Measurements from ENCODE around the gene FAM83C. TPM values are rescaled to one million over a fixed set of nuclear protein-coding genes. Genes with fewer than 3 reads are reported as not detected.
"Not testable (repeated sequence)": the region's sequence is repeated elsewhere in the genome, so short reads cannot be mapped to it uniquely, and the experiment has no call there.

FAM83C gene
- polyA plus RNA-seq, 6 donors from 2014 or later, result not detected

DNA sequence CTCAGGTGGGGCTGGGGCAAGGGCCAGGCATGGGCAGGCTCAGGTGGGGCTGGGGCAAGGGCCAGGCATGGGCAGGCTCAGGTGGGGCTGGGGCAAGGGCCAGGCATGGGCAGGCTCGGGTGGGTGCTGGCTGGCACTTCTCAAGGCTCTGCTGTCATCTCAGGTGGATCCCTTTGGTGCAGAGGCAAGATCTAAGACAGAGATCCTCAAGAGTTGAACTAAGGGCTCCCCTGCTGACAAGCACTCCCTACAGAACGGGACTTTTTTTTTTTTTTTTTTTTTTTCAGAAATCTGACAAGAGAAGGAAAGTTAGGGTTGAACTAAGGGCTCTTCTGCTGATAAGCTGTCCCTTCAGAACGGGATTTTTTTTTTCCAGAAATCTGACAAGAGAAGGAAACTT lies 39.2 kb downstream of the FAM83C start:
- peaks cover 21 to 24% (median 23%) of the 10 kb centered on the region in 3 donors for H3K4me1 Mint-ChIP-seq
- H3K4me3 Mint-ChIP-seq, result no peak overlapping the region
- peak overlapping the region in 1 of 6 donors; percentile 74 for H3K27ac Mint-ChIP-seq
- no peaks in the 10 kb centered on the region for H3K27me3 Mint-ChIP-seq
- DNase-seq (no peak), ATAC-seq (ENCODE audit: low read depth in 2 of 2) (no peak)
- no peaks in the 10 kb centered on the region for H3K9me3 Mint-ChIP-seq
- no peaks in the 10 kb centered on the region for H3K36me3 Mint-ChIP-seq

DNA sequence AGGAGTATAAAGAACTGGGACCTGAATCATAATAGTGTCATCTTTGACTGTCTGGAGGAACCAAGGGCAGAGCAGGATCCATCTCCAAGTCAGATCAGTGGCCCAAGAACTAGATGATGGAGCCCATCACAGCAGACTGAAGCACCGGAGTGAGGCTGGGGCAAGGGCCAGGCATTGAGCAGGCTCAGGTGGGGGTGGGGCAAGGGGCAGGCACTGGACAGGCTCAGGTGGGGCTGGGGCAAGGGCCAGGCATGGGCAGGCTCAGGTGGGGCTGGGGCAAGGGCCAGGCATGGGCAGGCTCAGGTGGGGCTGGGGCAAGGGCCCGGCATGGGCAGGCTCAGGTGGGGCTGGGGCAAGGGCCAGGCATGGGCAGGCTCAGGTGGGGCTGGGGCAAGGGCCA lies 39.6 kb downstream of the FAM83C start:
- H3K27ac Mint-ChIP-seq, result peak overlapping the region in 5 of 6 donors; percentile 75 to 97 (median 88)
- not testable (repeated sequence) for H3K4me3 Mint-ChIP-seq; ATAC-seq (ENCODE audit: low read depth in 2 of 2); DNase-seq; H3K36me3 Mint-ChIP-seq; H3K9me3 Mint-ChIP-seq; H3K27me3 Mint-ChIP-seq
- H3K4me1 Mint-ChIP-seq, result peaks cover 21 to 24% (median 23%) of the 10 kb centered on the region in 3 donors

DNA sequence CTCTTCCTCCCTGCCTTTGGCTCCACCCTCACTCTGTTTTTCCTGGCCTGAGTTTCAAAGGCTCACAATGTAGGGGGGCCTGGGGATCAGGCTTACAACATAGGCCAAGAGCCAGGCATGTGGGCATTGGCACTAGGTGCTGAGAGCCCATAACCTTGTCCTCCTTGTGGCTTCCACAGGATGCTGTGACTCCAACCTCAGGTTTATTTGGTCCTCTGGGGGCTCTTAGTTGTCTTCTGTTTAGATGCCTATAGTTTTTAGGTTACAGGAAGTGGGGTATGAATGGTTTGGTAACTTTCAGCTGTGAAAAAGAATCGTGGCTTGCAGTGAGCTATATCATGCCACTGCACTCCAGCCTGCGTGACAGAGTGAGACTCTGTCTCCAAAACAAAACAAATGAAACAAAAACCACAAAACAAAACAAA lies 40.2 kb downstream of the FAM83C start:
- H3K9me3 Mint-ChIP-seq, result no peaks in the 10 kb centered on the region
- H3K4me3 Mint-ChIP-seq, result peak overlapping the region in 2 of 8 donors; percentile 15 to 76
- H3K27me3 Mint-ChIP-seq, result no peaks in the 10 kb centered on the region
- H3K36me3 Mint-ChIP-seq, result no peaks in the 10 kb centered on the region
- peaks cover 23 to 24% (median 23%) of the 10 kb centered on the region in 3 donors for H3K4me1 Mint-ChIP-seq
- DNase-seq (no peak), ATAC-seq (ENCODE audit: low read depth in 2 of 2) (peak; percentile 67 to 71)
- peak overlapping the region; percentile 24 to 97 (median 87) for H3K27ac Mint-ChIP-seq

DNA sequence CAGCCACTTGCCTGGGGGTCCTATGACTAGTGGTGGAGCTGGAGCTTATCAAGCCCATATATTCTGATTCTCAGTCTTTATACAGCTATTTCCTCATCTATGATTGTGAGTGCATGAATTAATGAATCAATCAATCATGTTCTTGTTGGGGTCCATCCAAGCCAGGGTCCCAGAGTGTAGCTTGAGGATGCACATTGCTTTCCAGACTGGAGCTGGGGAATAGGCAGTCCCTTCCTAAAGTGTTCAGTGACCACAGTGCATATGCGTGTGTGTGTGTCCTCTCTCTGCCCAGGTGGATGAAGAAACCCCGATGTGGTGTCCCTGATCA lies 40.6 kb downstream of the FAM83C start:
- Mint-ChIP-seq H3K4me1 (peaks cover 23 to 24% (median 23%) of the 10 kb centered on the region in 3 donors), H3K36me3 (no peaks in the 10 kb centered on the region), H3K27me3 (no peaks in the 10 kb centered on the region), H3K9me3 (no peaks in the 10 kb centered on the region), H3K27ac (peak overlapping the region in 5 of 6 donors; percentile 21 to 75 (median 33)), H3K4me3 (peak overlapping the region in 2 of 8 donors; percentile 11 to 76)
- ATAC-seq (ENCODE audit: low read depth in 2 of 2) (no peak), DNase-seq (no peak)

DNA sequence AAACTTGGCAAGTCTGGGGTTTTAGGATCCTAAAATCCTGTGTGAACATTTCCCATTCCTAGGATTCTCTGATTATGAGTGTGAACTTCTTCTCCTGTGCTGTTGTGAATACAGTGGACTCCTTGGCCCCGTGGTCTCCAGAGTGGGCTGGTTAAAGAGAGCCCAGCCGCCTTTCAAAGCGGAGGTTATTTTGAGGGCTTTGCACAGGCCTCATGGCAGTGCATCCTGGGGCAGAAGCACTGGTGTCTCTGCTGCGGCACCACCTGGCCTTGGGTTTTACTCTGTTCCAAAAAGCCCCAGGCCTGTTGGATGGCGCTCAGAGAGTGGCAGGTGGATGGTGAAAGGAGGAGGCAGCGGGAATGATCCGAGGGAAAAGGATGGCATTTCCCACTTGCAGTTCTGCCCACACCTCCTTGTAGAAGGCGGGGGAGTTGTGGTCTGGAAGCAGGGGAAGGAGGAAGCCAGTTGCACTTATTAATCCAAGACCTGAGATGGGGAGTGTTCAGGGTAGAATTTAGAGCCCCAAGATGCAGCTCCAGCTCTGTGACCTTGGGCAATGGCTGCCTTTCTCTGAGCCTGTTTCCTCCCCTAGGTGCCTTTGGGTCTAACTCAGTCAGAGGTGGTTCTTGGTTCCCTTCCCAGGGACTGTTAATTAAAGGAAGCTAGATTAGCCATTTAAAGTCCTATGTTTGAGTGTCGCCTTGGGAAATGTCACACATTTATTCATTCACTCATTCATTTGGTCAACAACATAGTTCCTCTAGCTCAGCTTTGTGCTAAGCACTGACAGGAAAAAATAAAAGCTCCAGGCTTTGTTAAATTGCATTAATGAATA lies 43.4 kb downstream of the FAM83C start:
- peaks cover 23 to 24% (median 23%) of the 10 kb centered on the region in 3 donors for H3K4me1 Mint-ChIP-seq
- no peak overlapping the region for H3K4me3 Mint-ChIP-seq
- H3K27me3 Mint-ChIP-seq, result no peaks in the 10 kb centered on the region
- DNase-seq (no peak), ATAC-seq (ENCODE audit: low read depth in 2 of 2) (no peak)
- no peaks in the 10 kb centered on the region for H3K9me3 Mint-ChIP-seq
- no peak overlapping the region for H3K27ac Mint-ChIP-seq
- no peaks in the 10 kb centered on the region for H3K36me3 Mint-ChIP-seq

DNA sequence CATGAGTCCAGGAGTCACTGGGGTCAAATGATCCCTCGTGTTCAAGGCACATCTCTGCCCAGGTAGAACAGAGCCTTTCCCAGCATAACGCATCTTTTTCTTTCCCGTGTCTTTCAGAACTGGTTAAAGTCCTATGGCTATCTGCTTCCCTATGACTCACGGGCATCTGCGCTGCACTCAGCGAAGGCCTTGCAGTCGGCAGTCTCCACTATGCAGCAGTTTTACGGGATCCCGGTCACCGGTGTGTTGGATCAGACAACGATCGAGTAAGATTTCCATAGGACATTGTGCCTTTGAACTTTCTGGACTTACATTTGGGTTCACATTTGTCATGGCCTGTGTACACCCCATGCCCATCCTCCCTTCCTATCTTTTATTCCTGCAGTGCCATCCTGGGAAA lies 45.5 kb downstream of the FAM83C start:
- DNase-seq, result no peak
- no peak overlapping the region for H3K27ac Mint-ChIP-seq
- no peak overlapping the region for H3K4me3 Mint-ChIP-seq
- H3K4me1 Mint-ChIP-seq, result peaks cover 14 to 15% (median 15%) of the 10 kb centered on the region in 3 donors
- no peaks in the 10 kb centered on the region for H3K27me3 Mint-ChIP-seq
- ATAC-seq (ENCODE audit: low read depth in 2 of 2), result no peak
- H3K36me3 Mint-ChIP-seq, result no peaks in the 10 kb centered on the region
- no peaks in the 10 kb centered on the region for H3K9me3 Mint-ChIP-seq

DNA sequence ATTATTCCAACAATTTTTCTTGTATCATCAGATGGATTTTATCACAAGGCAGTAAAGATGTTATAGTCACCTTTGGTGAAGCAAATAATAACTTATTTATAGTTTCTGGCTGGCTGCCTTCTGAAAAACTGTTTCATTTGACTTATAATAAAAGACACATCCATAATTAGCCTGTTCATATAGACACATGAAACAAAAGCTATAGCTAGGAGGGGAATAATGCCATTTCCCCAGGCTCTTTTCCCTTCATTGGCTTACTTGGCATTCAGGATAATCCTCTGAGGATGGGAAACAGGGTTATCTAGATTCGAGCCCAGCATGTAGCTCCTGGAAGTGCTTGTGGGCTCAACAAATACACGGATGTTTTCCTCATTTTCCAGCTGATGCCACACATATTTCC lies 48.2 kb downstream of the FAM83C start:
- no peak overlapping the region for H3K27ac Mint-ChIP-seq
- H3K27me3 Mint-ChIP-seq, result peaks cover 0 to 6% (median 0%) of the 10 kb centered on the region in 3 donors
- H3K36me3 Mint-ChIP-seq, result peaks cover 0 to 7% of the 10 kb centered on the region in 2 donors
- no peaks in the 10 kb centered on the region for H3K9me3 Mint-ChIP-seq
- peaks cover 0 to 6% (median 0%) of the 10 kb centered on the region in 3 donors for H3K4me1 Mint-ChIP-seq
- no peak overlapping the region for H3K4me3 Mint-ChIP-seq
- DNase-seq (no peak), ATAC-seq (ENCODE audit: low read depth in 2 of 2) (no peak)

DNA sequence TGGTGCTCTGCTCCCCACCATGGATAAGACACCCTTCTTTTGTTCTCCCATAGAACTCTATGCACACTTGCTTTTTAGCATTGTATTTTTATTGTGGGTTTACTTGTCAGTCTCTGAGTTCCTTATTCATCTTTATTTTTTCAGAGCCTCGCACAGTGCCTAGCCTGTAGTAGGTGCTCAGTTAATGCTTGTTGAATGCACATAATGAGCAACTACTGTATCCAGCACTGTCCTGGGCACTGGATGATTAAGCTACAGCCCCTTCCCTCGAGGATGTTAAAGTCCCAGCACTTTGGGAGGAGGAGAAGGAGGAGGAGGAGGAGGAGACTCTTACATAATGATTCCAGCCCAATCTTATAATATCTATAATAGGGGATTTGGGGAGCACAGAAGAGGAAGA lies 48.9 kb downstream of the FAM83C start:
- peaks cover 0 to 6% (median 0%) of the 10 kb centered on the region in 3 donors for H3K27me3 Mint-ChIP-seq
- no peak for ATAC-seq (ENCODE audit: low read depth in 2 of 2)
- H3K9me3 Mint-ChIP-seq, result no peaks in the 10 kb centered on the region
- H3K36me3 Mint-ChIP-seq, result peaks cover 0 to 7% of the 10 kb centered on the region in 2 donors
- no peak overlapping the region for H3K4me3 Mint-ChIP-seq
- H3K27ac Mint-ChIP-seq, result no peak overlapping the region
- DNase-seq, result no peak
- H3K4me1 Mint-ChIP-seq, result peaks cover 0 to 6% (median 0%) of the 10 kb centered on the region in 3 donors

DNA sequence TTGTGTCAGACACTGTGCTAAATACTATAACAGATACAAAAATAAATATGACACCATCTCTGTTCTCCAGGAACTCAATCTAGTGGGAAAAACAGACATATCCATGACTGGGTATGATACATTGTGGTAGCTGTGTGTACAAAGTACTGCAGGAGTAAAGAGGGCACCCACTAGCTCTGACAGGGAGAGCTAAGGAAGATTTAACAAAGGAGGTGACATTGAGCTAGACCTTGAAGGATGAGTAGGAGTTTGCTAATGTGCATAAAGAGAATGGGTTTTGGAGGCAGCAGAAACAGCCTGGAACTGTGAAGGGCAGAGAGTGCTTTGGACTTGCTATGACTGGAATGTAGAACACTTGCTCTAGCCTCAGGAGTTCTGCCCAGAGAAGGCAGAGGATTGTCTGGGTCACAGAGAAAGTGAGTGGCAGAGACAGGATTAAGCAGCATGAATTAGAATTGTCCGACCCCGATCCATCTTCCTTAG lies 51.4 kb downstream of the FAM83C start:
- DNase-seq, result no peak
- peaks cover 12 to 13% of the 10 kb centered on the region in 2 donors for H3K36me3 Mint-ChIP-seq
- peaks cover 0 to 3% (median 0%) of the 10 kb centered on the region in 3 donors for H3K4me1 Mint-ChIP-seq
- ATAC-seq (ENCODE audit: low read depth in 2 of 2), result no peak
- H3K27me3 Mint-ChIP-seq, result peaks cover 0 to 6% (median 4%) of the 10 kb centered on the region in 3 donors
- H3K27ac Mint-ChIP-seq, result peak overlapping the region in 2 of 6 donors; percentile 2 to 51
- no peak overlapping the region for H3K4me3 Mint-ChIP-seq
- peaks cover 0 to 2% (median 0%) of the 10 kb centered on the region in 7 donors for H3K9me3 Mint-ChIP-seq

DNA sequence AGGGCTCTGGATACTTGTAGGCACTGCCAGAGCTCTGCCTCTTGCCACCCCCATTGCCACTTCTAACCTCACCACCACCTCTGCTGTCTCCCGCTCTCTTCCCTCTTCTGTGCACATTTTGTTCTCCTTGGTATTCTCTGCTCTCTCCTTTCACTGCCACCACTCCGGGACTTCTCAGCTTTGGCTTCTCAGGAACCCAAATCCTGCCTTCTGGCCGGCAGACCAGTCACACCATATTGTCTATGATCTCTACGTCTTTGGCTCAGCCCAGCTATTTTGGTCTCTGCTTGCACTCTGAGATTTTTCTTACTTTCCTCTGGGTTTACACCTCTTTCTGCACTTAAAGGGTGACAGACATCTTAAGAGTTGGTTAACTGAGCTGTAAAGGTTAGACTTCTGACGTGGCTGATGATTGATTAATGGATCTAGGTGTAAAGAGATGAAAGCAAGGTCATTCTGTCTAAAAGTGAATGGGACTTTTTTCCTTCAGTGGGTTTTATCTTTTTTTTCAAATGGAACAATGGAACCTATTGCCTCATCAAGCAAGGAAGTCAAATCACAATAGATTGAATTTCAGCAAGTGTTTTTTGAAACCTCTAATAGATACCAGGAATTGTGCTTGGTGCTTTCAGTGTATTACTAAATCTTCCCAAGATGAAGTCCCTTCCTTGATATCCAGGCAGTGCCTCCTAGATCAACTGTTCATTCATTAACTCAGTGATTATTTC lies 52.0 kb downstream of the FAM83C start:
- Mint-ChIP-seq H3K9me3 (peaks cover 0 to 2% (median 0%) of the 10 kb centered on the region in 7 donors), H3K36me3 (peaks cover 12 to 18% of the 10 kb centered on the region in 2 donors), H3K4me3 (no peak overlapping the region), H3K27ac (no peak overlapping the region), H3K27me3 (peaks cover 0 to 6% (median 4%) of the 10 kb centered on the region in 3 donors), H3K4me1 (peaks cover 0 to 3% (median 0%) of the 10 kb centered on the region in 3 donors)
- ATAC-seq (ENCODE audit: low read depth in 2 of 2) (no peak), DNase-seq (no peak)

DNA sequence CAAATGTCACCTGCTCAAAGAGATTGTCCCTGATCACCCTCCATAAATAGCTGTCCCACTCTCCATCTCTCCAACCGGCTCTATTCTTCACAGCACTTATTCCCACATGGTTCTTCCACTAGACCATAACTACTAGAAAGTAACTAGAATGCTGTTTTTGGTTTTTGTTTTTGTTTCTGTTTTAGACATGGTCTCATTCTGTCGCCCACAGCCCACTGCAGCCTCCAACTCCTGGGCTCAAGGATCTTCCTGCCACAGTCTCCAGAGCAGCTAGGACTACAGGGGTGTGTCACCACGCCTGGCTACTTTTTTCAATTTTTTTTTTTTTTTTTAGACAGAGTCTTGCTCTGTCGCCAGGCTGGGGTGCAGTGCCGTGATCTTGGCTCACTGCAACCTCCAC lies 53.5 kb downstream of the FAM83C start:
- ATAC-seq (ENCODE audit: low read depth in 2 of 2) (no peak), DNase-seq (no peak)
- peaks cover 0 to 3% (median 0%) of the 10 kb centered on the region in 3 donors for H3K4me1 Mint-ChIP-seq
- peaks cover 0 to 6% (median 4%) of the 10 kb centered on the region in 3 donors for H3K27me3 Mint-ChIP-seq
- H3K27ac Mint-ChIP-seq, result no peak overlapping the region
- H3K36me3 Mint-ChIP-seq, result peaks cover 17 to 29% of the 10 kb centered on the region in 2 donors
- H3K9me3 Mint-ChIP-seq, result peaks cover 0 to 2% (median 0%) of the 10 kb centered on the region in 7 donors
- H3K4me3 Mint-ChIP-seq, result no peak overlapping the region

DNA sequence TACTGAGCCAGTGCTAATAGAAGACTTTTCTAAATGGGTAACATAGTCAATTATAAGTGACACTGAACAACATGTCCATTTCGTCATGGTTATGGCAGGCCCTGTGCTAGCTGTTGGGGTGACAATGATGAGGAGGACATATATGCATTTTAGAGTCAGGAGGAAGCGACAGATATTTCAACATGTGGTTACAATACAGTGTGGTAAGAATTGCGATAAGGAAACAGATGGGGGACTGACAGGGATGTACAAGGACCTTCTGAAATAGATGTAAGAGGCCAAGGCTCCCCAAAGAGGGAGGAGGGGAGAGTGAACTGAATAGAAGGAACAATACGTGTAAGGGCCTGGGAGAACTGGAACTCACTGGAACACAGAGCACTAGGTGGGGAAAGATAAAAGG lies 54.1 kb downstream of the FAM83C start:
- peaks cover 17 to 31% of the 10 kb centered on the region in 2 donors for H3K36me3 Mint-ChIP-seq
- H3K9me3 Mint-ChIP-seq, result peaks cover 0 to 2% (median 0%) of the 10 kb centered on the region in 7 donors
- H3K27ac Mint-ChIP-seq, result peak overlapping the region in 1 of 6 donors; percentile 77
- ATAC-seq (ENCODE audit: low read depth in 2 of 2) (no peak), DNase-seq (no peak)
- peaks cover 0 to 3% (median 0%) of the 10 kb centered on the region in 3 donors for H3K4me1 Mint-ChIP-seq
- no peak overlapping the region for H3K4me3 Mint-ChIP-seq
- peaks cover 0 to 6% (median 4%) of the 10 kb centered on the region in 3 donors for H3K27me3 Mint-ChIP-seq

DNA sequence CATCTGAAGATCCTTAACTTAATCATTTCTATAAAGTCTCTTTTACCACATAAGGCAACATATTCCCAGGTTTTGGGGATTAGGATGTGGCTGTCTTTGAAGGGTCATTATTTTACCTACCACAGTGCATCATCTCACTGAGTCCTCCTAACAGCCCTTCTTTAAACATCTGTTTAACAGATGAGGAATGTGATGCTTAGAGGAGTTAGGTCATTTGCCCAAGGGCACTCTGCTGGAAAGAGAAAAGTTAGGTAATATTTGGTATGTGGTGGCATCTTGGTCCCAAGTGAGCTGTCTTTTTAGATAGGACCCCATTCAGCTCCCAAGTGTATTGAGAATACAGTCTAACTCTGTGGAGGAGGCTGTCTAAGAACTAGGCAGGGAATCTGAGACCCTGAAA lies 54.7 kb downstream of the FAM83C start:
- DNase-seq (no peak), ATAC-seq (ENCODE audit: low read depth in 2 of 2) (no peak)
- peaks cover 0 to 3% (median 0%) of the 10 kb centered on the region in 3 donors for H3K4me1 Mint-ChIP-seq
- peaks cover 3 to 6% (median 5%) of the 10 kb centered on the region in 3 donors for H3K27me3 Mint-ChIP-seq
- no peak overlapping the region for H3K27ac Mint-ChIP-seq
- H3K9me3 Mint-ChIP-seq, result peaks cover 0 to 2% (median 0%) of the 10 kb centered on the region in 7 donors
- H3K4me3 Mint-ChIP-seq, result no peak overlapping the region
- H3K36me3 Mint-ChIP-seq, result peaks cover 19 to 33% of the 10 kb centered on the region in 2 donors

Data from naive B cell (primary cell).